GM18526 (cell line): Measurements from ENCODE around the gene UBE4A.

Experiments used
- POLR2A ChIP-seq: IDR thresholded peaks from 3 replicates; pipeline ENCODE4 v1.6.1; 2011; ENCODE audit not compliant: insufficient read length; ENCODE audit errors: extremely low read depth

UBE4A gene

DNA sequence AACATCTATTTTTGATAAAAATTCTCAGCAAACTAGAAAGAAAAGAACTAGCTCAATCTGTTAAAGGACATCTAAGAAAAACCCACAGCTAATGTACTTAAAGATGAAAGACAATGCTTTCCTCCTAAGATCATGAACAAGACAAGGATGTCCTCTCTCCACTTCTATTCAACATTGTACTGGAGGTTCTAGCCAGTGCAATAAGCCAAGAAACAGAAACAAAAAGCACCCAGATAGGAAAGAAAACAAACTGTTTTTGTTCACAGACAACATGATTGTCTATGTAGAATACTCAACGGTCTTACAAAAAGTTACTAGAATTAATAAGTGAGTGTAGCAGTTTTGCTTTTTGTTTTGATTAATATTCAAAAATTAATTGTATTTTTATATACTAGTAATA, 24.7 kb upstream of the UBE4A start:
- TF ChIP-seq POLR2A: no peak

DNA sequence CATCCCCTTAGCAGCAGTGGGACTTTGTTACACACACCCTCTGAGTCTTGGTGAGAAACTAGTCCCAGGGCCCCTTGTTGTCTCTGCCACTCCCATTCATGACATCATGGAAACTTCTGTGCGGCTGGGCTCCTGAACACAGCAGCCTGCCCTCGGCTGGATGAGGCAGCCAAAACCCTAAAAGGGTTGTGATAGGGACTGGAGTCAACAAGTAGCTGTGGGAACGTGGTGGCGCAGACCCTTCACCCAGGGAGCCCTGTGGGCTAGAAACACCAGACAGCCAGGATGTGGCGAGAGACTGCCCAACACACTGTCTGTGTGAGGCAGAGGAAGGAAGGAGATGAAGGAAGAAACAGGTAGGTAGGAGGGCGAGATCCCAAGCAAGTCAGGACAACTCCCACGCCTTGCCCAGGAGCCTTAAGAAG, 20.8 kb upstream of the UBE4A start:
- no peak for TF ChIP-seq POLR2A

- no peak for TF ChIP-seq POLR2A
Measured at GRCh38 chr11:118339281-118339961, 20.0 kb upstream of the UBE4A start.

DNA sequence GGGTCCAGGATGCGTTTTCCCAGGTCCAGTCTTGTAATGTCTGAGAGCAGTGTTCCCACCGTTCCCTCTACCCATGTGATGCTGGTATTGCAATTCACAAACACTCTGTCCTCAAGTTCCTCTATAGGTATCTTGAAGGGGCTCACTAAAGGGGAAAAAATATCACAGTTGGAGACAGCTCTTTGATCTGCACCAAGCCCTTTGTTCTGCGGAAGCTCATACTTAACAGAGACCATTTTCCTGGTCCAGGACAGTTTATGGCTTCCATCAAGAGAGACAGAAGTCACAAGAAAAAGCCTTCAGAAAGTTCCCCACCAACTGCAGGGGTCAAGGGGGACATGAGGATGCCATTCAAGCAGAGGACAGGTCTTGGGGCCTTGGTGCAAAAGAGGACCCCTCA, 19.0 kb upstream of the UBE4A start:
- no peak for TF ChIP-seq POLR2A

GRCh38 chr11:118341261-118341660, 18.1 kb upstream of the UBE4A start:
- no peak for TF ChIP-seq POLR2A

DNA sequence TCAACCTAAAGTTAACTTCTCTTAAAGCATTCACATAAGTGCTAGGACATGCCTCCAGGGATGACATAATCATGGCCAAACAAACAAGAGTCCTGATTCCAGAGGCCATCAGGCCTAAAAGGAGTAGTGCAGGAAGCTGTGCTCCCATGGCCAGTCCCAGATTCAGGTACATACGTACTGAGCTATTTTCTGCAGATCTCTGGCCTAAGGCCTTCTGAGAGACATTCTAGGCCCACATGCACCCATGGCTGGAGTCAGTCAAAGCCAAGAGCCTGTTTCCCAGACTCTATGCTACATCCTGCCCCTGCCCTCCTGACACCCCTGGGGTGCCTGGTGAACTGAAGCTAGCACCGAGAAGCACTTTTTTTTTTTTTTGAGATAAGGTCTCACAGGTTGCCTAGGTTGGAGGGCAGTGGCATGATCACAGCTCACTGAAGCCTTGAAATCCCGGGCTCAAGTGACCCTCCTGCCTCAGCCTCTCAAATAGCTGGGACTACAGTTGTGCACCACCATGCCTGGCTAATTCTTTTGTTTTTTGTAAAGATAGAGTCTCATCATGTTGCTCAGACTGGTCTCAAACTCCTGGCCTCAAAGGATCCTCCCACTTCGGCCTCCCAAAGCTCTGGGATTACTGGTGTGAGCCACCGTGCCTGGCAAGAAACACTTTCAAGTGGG, 17.4 kb upstream of the UBE4A start:
- TF ChIP-seq POLR2A: no peak

- TF ChIP-seq POLR2A: no peak
Measured at GRCh38 chr11:118342503-118343161, 16.8 kb upstream of the UBE4A start, which contains the start of gene CD3D. Gene CD3D (minus strand): TSS chr11:118342705. CDS start chr11:118342607, 98 bp downstream.

- TF ChIP-seq POLR2A: no peak
Measured at GRCh38 chr11:118343248-118343647, 16.2 kb upstream of the UBE4A start.

- no peak for TF ChIP-seq POLR2A
Measured at GRCh38 chr11:118343981-118344515, 15.4 kb upstream of the UBE4A start, which contains the start of gene CD3G. Gene CD3G (plus strand): TSS chr11:118344344. CDS start chr11:118344424, 80 bp downstream.

GRCh38 chr11:118349475-118349874, 9.9 kb upstream of the UBE4A start:
- no peak for TF ChIP-seq POLR2A

DNA sequence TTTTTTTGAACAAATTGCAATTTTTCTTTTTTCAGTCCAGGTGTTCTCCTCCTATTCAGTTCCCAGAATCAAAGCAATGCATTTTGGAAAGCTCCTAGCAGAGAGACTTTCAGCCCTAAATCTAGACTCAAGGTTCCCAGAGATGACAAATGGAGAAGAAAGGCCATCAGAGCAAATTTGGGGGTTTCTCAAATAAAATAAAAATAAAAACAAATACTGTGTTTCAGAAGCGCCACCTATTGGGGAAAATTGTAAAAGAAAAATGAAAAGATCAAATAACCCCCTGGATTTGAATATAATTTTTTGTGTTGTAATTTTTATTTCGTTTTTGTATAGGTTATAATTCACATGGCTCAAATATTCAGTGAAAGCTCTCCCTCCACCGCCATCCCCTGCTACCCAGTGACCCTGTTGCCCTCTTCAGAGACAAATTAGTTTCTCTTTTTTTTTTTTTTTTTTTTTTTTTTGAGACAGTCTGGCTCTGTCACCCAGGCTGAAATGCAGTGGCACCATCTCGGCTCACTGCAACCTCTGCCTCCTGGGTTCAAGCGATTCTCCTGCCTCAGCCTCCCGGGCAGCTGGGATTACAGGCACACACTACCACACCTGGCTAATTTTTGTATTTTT, 6.2 kb upstream of the UBE4A start:
- no peak for TF ChIP-seq POLR2A

DNA sequence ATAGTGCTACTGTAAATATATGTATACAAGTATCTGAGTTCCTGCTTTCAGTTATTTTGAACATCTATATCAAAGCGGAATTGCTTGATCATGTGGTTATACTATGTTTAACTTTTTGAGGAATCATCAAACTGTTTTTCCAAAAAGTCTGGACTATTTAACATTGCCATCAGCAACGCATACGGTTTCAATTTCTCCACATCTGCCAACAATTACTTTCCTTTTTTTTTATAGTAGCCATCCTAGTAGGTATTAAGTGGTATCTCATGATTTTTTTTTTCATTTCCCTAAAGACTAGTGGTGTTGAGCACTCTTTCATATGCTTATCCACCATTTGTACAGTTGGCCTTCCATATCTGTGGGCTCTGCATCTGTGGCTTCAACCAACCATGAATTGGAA, 1.3 kb upstream of the UBE4A start:
- TF ChIP-seq POLR2A: no peak

DNA sequence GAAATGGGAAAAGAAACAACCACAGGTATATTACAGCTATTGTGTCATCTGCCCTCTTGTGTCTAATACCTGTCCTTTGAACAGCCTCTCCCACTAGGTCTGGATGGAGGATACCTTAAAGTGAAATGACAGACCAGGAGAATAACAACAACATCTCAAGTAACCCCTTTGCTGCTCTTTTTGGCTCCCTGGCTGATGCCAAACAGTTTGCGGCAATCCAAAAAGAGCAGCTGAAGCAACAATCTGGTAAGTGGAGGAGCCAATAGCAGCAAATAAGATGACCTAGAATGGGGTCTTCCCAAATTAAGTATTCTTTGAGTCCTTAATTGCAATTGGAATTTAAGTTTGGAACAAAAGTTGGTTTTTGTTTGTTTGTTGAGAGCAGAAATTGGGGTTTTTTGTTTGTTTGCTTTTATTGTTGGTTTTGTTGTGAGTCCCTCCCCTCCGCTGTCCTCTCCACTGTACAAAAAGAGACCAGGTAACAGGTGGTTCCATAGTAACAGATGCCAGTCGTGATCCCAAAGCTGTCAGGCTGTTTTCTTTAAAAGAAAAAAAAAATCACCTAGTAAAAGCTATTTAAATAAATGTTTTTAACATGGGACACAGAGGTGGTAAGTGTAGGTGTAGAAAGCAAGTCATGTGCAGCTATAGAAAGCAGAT, 5.7 kb downstream of the UBE4A start:
- no peak for TF ChIP-seq POLR2A

- no peak for TF ChIP-seq POLR2A
Measured at GRCh38 chr11:118366287-118366686, 6.9 kb downstream of the UBE4A start.

- no peak for TF ChIP-seq POLR2A
Measured at GRCh38 chr11:118370774-118371173, 11.4 kb downstream of the UBE4A start.

DNA sequence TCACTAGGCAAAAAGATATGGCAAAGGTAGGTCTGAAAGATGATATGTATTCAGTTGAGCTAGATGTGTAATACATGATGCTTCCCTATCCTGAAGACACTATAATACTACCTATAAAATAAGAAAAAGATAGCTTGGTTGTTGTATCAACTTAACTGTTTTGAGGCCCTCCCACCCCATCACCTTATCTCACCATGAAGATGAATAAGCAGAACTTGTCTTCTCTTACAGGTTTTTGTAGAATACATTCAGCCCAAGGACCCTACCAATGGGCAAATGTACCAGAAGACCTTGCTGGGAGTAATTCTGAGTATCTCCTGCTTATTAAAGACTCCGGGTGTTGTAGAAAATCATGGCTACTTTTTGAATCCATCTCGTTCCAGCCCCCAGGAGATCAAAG, 13.9 kb downstream of the UBE4A start:
- TF ChIP-seq POLR2A: no peak
